ENCODE data around the gene IFT43.

IFT43 gene

DNA sequence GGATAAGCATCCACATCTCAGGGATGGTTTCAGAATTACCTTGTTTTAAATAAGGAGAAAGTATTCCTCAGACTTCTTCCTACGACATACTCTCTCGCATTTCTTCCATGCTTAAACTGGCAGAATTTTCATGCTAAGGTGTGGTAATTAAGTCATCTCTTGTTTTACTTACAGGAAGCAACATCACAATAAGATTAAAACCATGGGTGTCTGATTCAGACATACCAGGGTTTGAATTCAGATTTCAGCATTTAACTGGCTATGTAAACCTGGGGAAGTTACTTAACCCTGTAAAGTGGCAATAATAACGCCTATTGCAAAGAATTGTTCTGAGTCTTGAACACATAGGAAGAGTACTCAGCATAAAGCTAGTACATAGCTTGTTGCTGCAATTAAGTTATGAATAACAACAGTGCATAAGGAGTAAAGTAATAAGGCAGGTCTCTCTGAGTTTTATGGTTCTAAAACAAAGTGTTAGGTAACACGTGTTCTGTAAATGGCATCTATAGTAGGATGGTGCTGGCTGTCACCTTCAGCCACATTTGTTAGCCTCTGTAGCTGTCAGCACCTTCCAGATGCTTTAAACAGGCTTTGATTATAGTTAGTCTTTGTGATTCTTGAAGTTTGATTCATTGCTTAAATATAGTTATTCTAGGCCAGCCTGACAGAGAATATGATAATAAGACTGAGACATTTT is 38.8 kb downstream of the IFT43 start:
- no peaks in the 10 kb centered on the region for H3K36me3 ChIP-seq (ENCODE audit: control insufficient read depth, insufficient read depth, low read length)
- TF ChIP-seq, protein P1, sequence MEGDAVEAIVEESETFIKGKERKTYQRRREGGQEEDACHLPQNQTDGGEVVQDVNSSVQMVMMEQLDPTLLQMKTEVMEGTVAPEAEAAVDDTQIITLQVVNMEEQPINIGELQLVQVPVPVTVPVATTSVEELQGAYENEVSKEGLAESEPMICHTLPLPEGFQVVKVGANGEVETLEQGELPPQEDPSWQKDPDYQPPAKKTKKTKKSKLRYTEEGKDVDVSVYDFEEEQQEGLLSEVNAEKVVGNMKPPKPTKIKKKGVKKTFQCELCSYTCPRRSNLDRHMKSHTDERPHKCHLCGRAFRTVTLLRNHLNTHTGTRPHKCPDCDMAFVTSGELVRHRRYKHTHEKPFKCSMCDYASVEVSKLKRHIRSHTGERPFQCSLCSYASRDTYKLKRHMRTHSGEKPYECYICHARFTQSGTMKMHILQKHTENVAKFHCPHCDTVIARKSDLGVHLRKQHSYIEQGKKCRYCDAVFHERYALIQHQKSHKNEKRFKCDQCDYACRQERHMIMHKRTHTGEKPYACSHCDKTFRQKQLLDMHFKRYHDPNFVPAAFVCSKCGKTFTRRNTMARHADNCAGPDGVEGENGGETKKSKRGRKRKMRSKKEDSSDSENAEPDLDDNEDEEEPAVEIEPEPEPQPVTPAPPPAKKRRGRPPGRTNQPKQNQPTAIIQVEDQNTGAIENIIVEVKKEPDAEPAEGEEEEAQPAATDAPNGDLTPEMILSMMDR (IDR thresholded peaks at IDR 0.05; ENCODE audit: insufficient read depth, low read length, poor library complexity, severe bottlenecking) = no peak

DNA sequence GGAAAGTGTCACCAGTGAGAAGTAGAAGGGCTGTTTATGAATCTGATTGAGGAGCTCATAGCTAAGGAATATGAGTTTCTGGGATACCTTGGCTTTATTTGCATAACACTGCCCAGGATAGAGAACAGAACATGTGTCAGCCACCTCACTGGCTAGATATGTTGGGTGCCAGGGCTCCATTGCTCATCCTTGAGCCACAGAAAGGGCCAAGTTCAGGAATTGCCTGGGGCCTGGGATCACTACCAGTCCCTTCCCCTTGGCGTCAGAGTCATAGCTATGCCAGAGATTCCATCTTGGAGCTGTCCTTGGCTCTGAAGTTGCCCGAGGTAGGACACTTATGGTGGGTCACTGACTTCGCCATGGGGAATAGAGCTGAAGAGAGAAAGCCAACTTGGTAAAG is 49.0 kb downstream of the IFT43 start:
- no peak for DNase-seq (ENCODE audit: extremely low read depth, insufficient read length)
- Histone ChIP-seq H3K4me3 (replicated peaks; ENCODE audit: low read depth, low read length) (no peak overlapping the region), H3K27me3 (replicated peaks; ENCODE audit: control insufficient read depth, insufficient read depth, low read length) (no peaks in the 10 kb centered on the region), H3K36me3 (ENCODE audit: control insufficient read depth, insufficient read depth, low read length) (no peaks in the 10 kb centered on the region)
- TF ChIP-seq, protein P1 (IDR thresholded peaks at IDR 0.05; ENCODE audit: insufficient read depth, low read length, poor library complexity, severe bottlenecking) = no peak

More for the DNA sequence above, 38.8 kb downstream of the IFT43 start:
- no peak overlapping the region for H3K4me3 ChIP-seq (replicated peaks; ENCODE audit: low read depth, low read length)
- no peaks in the 10 kb centered on the region for H3K27me3 ChIP-seq (replicated peaks; ENCODE audit: control insufficient read depth, insufficient read depth, low read length)
- no peak for DNase-seq (ENCODE audit: extremely low read depth, insufficient read length)

DNA sequence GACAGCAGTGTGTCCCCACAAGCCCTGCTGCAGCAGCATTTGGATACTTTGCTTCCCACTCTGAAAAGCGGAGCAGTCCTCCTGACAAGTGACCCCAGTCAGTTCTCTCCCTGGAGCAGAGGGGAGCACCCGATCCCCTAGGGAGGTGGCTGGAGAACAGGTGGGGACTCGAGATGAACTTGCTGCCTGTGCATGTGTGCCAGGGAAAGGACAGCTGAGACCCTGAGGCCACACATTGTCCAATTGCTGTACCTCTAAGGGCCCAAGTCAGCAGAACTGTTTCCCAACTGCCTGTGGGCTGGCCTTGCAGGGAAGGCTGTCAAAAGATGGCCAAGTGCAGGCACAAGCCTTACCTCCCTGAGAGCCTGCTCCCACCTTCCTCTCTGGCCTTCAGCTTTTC is 55.1 kb downstream of the IFT43 start:
- DNase-seq (ENCODE audit: extremely low read depth, insufficient read length) = no peak
- TF ChIP-seq, protein P1 (IDR thresholded peaks at IDR 0.05; ENCODE audit: insufficient read depth, low read length, poor library complexity, severe bottlenecking) = no peak
- Histone ChIP-seq H3K27me3 (replicated peaks; ENCODE audit: control insufficient read depth, insufficient read depth, low read length) (no peaks in the 10 kb centered on the region), H3K4me3 (replicated peaks; ENCODE audit: low read depth, low read length) (no peak overlapping the region), H3K36me3 (ENCODE audit: control insufficient read depth, insufficient read depth, low read length) (no peaks in the 10 kb centered on the region)

DNA sequence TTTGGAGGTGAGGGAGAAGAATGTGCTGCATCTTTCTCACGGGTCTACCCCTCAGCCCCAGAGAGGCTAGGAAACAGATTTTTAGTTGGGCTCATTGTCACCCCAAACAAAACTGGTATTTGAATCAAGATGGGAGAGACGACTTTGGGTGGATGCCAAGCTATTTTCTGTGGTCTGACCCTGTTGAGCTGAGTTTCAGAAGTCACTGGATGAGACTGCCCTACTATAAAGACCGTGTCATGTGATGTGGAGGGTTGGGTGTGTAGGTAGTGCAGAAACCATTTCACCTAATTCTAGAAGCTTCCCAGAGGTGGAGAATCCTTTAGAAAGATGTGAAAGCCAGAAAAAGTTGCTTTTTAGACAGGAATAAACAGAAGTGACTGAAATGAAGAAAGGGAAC is 60.2 kb downstream of the IFT43 start:
- Histone ChIP-seq H3K27me3 (replicated peaks; ENCODE audit: control insufficient read depth, insufficient read depth, low read length) (no peaks in the 10 kb centered on the region), H3K4me3 (replicated peaks; ENCODE audit: low read depth, low read length) (no peak overlapping the region), H3K36me3 (ENCODE audit: control insufficient read depth, insufficient read depth, low read length) (no peaks in the 10 kb centered on the region)
- no peak for DNase-seq (ENCODE audit: extremely low read depth, insufficient read length)
- TF ChIP-seq, protein P1 (IDR thresholded peaks at IDR 0.05; ENCODE audit: insufficient read depth, low read length, poor library complexity, severe bottlenecking) = no peak

DNA sequence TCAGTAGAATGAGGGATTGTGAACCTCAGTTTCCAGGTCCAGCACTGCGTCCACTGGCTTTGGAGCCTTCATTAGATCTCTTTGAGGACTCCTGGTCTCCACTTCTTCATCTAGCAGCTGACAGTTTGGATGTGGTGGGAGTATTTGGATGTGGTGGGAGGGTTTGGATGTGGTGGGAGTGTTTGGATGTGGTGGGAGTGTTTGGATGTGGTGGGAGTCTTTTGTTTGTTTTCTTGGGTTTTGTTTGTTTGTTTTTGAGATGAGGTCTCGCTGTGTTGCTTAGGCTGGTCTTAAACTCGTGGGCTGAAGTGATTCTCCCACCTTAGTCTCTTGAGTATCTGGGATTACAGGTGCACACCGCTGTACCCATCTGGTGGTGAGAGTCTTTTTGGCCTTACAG is 64.7 kb downstream of the IFT43 start:
- no peaks in the 10 kb centered on the region for H3K27me3 ChIP-seq (replicated peaks; ENCODE audit: control insufficient read depth, insufficient read depth, low read length)
- H3K4me3 ChIP-seq (replicated peaks; ENCODE audit: low read depth, low read length) = no peak overlapping the region
- TF ChIP-seq, protein P1 (IDR thresholded peaks at IDR 0.05; ENCODE audit: insufficient read depth, low read length, poor library complexity, severe bottlenecking) = no peak
- no peaks in the 10 kb centered on the region for H3K36me3 ChIP-seq (ENCODE audit: control insufficient read depth, insufficient read depth, low read length)
- no peak for DNase-seq (ENCODE audit: extremely low read depth, insufficient read length)
